Trophoblast cell (in vitro differentiated cells and primary cell): ENCODE data around the gene SMYD4.
A peak's percentile ranks its signal among the peaks of the same experiment; 100 is the strongest.
"Not testable (repeated sequence)": the region's sequence is repeated elsewhere in the genome, so short reads cannot be mapped to it uniquely, and the experiment has no call there.

Experiments used
- DNase-seq, 2 donors: peaks; one replicate each; pipeline ENCODE4 v3.0.0-alpha.2; 2016
- H2AFZ ChIP-seq: 2 replicates; pipeline ENCODE4 v1.6.1; 2013; ENCODE audit warnings: low read length, moderate library complexity, mild to moderate bottlenecking; ENCODE audit not compliant: insufficient read depth, poor library complexity
- H2AK5ac ChIP-seq: 2 replicates; pipeline ENCODE4 v1.6.1; 2013; ENCODE audit warnings: mild to moderate bottlenecking, low read length
- H2BK120ac ChIP-seq: 2 replicates; pipeline ENCODE4 v1.6.1; 2013; ENCODE audit warnings: low read length, mild to moderate bottlenecking, moderate library complexity; ENCODE audit not compliant: insufficient read depth, poor library complexity
- H2BK12ac ChIP-seq: 2 replicates; pipeline ENCODE4 v1.6.1; 2013; ENCODE audit warnings: mild to moderate bottlenecking, low read length, moderate library complexity
- H2BK5ac ChIP-seq: 2 replicates; pipeline ENCODE4 v1.6.1; 2013; ENCODE audit warnings: low read length, low read depth, moderate library complexity, mild to moderate bottlenecking; ENCODE audit not compliant: poor library complexity
- H3K14ac ChIP-seq: 2 replicates; pipeline ENCODE4 v1.6.1; 2013; ENCODE audit warnings: mild to moderate bottlenecking, low read length
- H3K18ac ChIP-seq: 2 replicates; pipeline ENCODE4 v1.6.1; 2013; ENCODE audit warnings: mild to moderate bottlenecking, low read length
- H3K23ac ChIP-seq: 2 replicates; pipeline ENCODE4 v1.6.1; 2013; ENCODE audit warnings: low read length
- H3K27ac ChIP-seq: 2 replicates; pipeline ENCODE4 v1.5.1; 2013; ENCODE audit warnings: low read depth, mild to moderate bottlenecking, inconsistent platforms, low read length, moderate library complexity
- H3K27me3 ChIP-seq: 2 replicates; pipeline ENCODE4 v1.6.1; 2013; ENCODE audit warnings: inconsistent platforms, mild to moderate bottlenecking, low read length, moderate library complexity; ENCODE audit not compliant: insufficient read depth
- H3K36me3 ChIP-seq, 2 experiments: 1 replicate in 1 of 2; 2 replicates in 1 of 2; pipeline ENCODE4 v1.6.1; 2013; ENCODE audit warnings: low read length in 2 of 2, mild to moderate bottlenecking in 2 of 2, moderate library complexity in 1 of 2; ENCODE audit not compliant: insufficient read depth in 2 of 2, control insufficient read depth in 1 of 2
- H3K4ac ChIP-seq: 2 replicates; pipeline ENCODE4 v1.6.1; 2013; ENCODE audit warnings: low read depth, mild to moderate bottlenecking, low read length, moderate library complexity
- H3K4me1 ChIP-seq, 2 experiments: 1 replicate in 1 of 2; 2 replicates in 1 of 2; pipeline ENCODE4 v1.6.1; 2013; ENCODE audit warnings: low read length in 2 of 2, mild to moderate bottlenecking in 2 of 2, moderate library complexity in 1 of 2; ENCODE audit not compliant: insufficient read depth in 2 of 2, control insufficient read depth in 1 of 2
- H3K4me2 ChIP-seq: 2 replicates; pipeline ENCODE4 v1.6.1; 2013; ENCODE audit warnings: inconsistent platforms, mild to moderate bottlenecking, low read length, moderate library complexity
- H3K4me3 ChIP-seq: 2 replicates; pipeline ENCODE4 v1.5.1; 2013; ENCODE audit warnings: mild to moderate bottlenecking, low read depth, low read length, inconsistent platforms
- H3K79me1 ChIP-seq: one replicate; pipeline ENCODE4 v1.6.1; 2013; ENCODE audit warnings: low read length
- H3K79me2 ChIP-seq: 2 replicates; pipeline ENCODE4 v1.6.1; 2013; ENCODE audit warnings: low read length, mild to moderate bottlenecking; ENCODE audit not compliant: control insufficient read depth, insufficient read depth, poor library complexity
- H3K9ac ChIP-seq: 2 replicates; pipeline ENCODE4 v1.6.1; 2013; ENCODE audit warnings: mild to moderate bottlenecking, low read length
- H3K9me3 ChIP-seq: 2 replicates; pipeline ENCODE4 v1.6.1; 2013; ENCODE audit warnings: low read depth, mild to moderate bottlenecking, control low read depth, inconsistent platforms, low read length; ENCODE audit not compliant: insufficient read depth
- H4K12ac ChIP-seq: 2 replicates; pipeline ENCODE4 v1.6.1; 2013; ENCODE audit warnings: low read depth, mild to moderate bottlenecking, low read length, moderate library complexity
- H4K8ac ChIP-seq: 2 replicates; pipeline ENCODE4 v1.6.1; 2013; ENCODE audit warnings: low read depth, mild to moderate bottlenecking, low read length, moderate library complexity
- H4K91ac ChIP-seq: one replicate; pipeline ENCODE4 v1.6.1; 2013; ENCODE audit warnings: low read depth, mild to moderate bottlenecking, low read length, moderate library complexity
- WGBS: extraction: QIAGEN DNeasy Blood & Tissue Kit; methylation state at CpG from one replicate; pipeline ENCODE4 v1.1.7; 2013; ENCODE audit warnings: missing lambda C conversion rate; ENCODE audit not compliant: insufficient read length, insufficient coverage; ENCODE audit errors: extremely low coverage; 5-methylcytosine and 5-hydroxymethylcytosine counted together

Gene SMYD4

DNA sequence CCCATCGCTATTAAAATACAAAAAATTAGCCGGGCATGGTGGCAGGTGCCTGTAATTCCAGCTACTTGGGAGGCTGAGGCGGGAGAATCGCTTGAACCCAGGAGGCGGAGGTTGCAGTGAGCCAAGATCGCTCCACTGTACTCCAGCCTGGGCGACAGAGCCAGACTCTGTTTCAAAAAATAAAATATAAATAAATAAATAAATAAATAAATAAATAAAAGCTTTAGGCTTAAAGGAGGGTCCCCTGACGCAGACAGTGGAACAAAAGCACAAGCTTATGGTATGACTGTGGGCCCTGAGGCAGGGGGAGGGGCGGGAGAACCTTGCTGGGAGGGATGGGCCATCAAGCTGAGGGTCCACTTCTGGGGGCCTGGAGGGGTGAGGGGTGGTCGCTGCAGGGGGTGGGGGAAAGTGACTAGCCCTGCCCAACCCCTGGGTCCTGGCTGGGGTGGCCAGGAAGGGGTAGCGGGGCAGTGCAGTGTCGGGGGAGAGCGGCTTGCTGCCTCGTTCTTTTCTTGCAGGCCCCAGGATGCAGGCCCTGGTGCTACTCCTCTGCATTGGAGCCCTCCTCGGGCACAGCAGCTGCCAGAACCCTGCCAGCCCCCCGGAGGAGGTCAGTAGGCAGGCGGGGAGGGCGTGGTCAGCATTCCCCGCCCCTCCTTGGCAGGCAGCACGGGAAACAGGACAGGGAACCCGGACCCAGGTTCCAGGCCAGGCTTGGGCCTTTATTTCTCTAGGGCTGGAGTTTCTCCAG lies 63.1 kb downstream of the SMYD4 start:
- H3K4ac ChIP-seq = no peak overlapping the region

DNA sequence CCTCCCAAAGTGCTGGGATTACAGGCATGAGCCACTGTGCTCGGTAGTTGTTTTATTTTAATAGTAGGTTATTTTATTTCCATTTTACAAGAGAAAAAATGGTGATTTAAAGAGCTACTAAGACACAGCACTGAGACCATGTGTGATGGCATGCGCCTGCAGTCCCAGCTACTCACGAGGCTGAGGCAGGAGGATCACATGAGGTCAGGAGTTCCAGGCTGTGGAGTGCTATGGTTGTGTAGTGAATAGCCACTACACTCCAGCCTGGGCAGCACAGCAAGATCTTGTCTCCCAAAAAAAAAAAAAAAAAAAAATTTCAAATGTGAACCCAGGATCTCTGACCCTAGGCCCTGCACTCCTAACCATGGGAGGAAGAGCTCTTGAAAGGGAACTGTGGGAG lies 64.1 kb downstream of the SMYD4 start:
- Histone ChIP-seq H3K18ac (no peak overlapping the region), H3K27me3 (no peaks in the 10 kb centered on the region), H2BK120ac (no peak overlapping the region), H3K9me3 (peaks cover 3% of the 10 kb centered on the region), H3K23ac (no peak overlapping the region), H3K4me2 (no peak overlapping the region), H3K4me3 (no peak overlapping the region), H2AK5ac (no peak overlapping the region), H2AFZ (no peak overlapping the region), H3K14ac (no peak overlapping the region), H4K91ac (no peak overlapping the region), H3K27ac (no peak overlapping the region), H3K4ac (no peak overlapping the region), H4K8ac (no peak overlapping the region), H3K79me1 (peaks cover 3% of the 10 kb centered on the region), H3K79me2 (peaks cover 2% of the 10 kb centered on the region), H2BK12ac (no peak overlapping the region), H4K12ac (no peak overlapping the region), H3K9ac (no peak overlapping the region), H3K4me1 (peaks cover 8 to 11% of the 10 kb centered on the region in 2 experiments), H2BK5ac (no peak overlapping the region), H3K36me3 (no peaks in the 10 kb centered on the region)
- no peak for DNase-seq
- WGBS = no CpG with 5 or more reads among the region's 3 CpGs

More for the DNA sequence above, 63.1 kb downstream of the SMYD4 start:
- Histone ChIP-seq H3K27ac (no peak overlapping the region), H3K14ac (no peak overlapping the region), H4K8ac (no peak overlapping the region), H2BK12ac (no peak overlapping the region), H3K27me3 (no peaks in the 10 kb centered on the region), H3K9ac (no peak overlapping the region), H2BK5ac (no peak overlapping the region), H3K23ac (no peak overlapping the region), H3K4me1 (peaks cover 8 to 14% of the 10 kb centered on the region in 2 experiments), H2BK120ac (no peak overlapping the region), H3K4me2 (no peak overlapping the region), H3K79me2 (peaks cover 2% of the 10 kb centered on the region), H2AK5ac (no peak overlapping the region), H4K91ac (no peak overlapping the region), H3K4me3 (no peak overlapping the region), H3K36me3 (no peaks in the 10 kb centered on the region), H4K12ac (no peak overlapping the region), H3K79me1 (peaks cover 3% of the 10 kb centered on the region), H2AFZ (no peak overlapping the region), H3K9me3 (peaks cover 3% of the 10 kb centered on the region), H3K18ac (no peak overlapping the region)
- DNase-seq = no peak
- no CpG with 5 or more reads among the region's 21 CpGs for WGBS

DNA sequence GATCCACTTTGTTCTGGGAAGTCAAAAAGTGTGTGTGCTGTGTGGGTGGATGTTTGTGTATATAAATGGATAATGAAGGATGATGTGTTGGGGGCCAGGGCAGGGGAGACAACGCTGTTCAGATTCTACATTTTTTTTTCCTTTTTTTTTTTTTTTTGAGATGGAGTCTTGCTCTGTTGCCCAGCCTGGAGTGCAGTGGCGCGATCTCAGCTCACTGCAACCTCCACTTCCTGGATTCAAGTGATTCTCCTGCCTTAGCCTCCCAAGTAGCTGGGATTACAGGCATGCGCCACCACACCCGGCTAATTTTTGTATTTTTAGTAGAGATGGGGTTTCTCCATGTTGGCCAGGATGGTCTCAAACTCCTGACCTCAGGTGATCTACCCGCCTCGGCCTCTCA lies 65.0 kb downstream of the SMYD4 start:
- not testable (repeated sequence) for H3K9ac ChIP-seq, H2AFZ ChIP-seq, H3K18ac ChIP-seq, H3K36me3 ChIP-seq, H4K91ac ChIP-seq, H2BK12ac ChIP-seq, H3K4me1 ChIP-seq, H2BK120ac ChIP-seq, H3K4me2 ChIP-seq, H2BK5ac ChIP-seq, H2AK5ac ChIP-seq, H3K23ac ChIP-seq, H3K14ac ChIP-seq, H3K79me1 ChIP-seq, DNase-seq, H4K12ac ChIP-seq, H3K79me2 ChIP-seq, H3K4me3 ChIP-seq, H3K4ac ChIP-seq, H3K27me3 ChIP-seq, H4K8ac ChIP-seq, H3K9me3 ChIP-seq, H3K27ac ChIP-seq
- no CpG with 5 or more reads among the region's 7 CpGs for WGBS

DNA sequence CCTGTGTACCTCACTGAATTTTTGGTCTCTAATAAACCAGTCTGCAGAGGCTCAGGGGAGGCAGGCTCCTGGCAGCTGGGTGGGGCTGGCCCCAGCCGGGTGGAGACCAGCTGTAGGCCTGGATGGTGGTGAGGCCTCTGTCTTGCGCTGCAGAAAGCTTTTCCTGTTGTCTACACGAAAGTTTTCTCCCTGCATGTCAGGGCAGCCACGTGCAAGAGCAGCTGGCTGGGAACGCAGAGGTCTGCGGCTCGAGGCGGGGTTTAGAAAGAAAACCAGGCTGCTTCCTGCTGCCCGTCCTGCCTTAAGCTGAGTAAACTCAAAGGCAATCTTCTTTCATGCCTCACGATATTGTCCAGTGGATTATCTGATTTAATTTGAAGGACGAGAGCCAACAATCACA lies 65.4 kb downstream of the SMYD4 start:
- Histone ChIP-seq H3K27me3 (no peaks in the 10 kb centered on the region), H3K79me2 (no peaks in the 10 kb centered on the region), H3K23ac (no peak overlapping the region), H3K14ac (no peak overlapping the region), H2BK5ac (no peak overlapping the region), H2AFZ (no peak overlapping the region), H2AK5ac (no peak overlapping the region), H3K9me3 (peaks cover 3% of the 10 kb centered on the region), H4K12ac (no peak overlapping the region), H2BK12ac (no peak overlapping the region), H3K4ac (no peak overlapping the region), H4K91ac (no peak overlapping the region), H3K18ac (no peak overlapping the region), H3K4me1 (peaks cover 2 to 5% of the 10 kb centered on the region in 2 experiments), H3K36me3 (no peaks in the 10 kb centered on the region), H3K4me2 (no peak overlapping the region), H3K27ac (no peak overlapping the region), H3K9ac (no peak overlapping the region), H2BK120ac (no peak overlapping the region), H3K4me3 (no peak overlapping the region), H3K79me1 (no peaks in the 10 kb centered on the region), H4K8ac (no peak overlapping the region)
- peak in 1 of 2 donors; percentile 25 for DNase-seq
- WGBS = no CpG with 5 or more reads among the region's 11 CpGs
